ENCODE data around the gene MYT1. TPM values are rescaled to one million over a fixed set of nuclear protein-coding genes. Genes with fewer than 3 reads are reported as not detected.

The MYT1 gene
- total and polyA plus RNA-seq, 9 of the 15 experiments (the other 6 are each of a cell fraction or from before 2014, with no cell fraction given) = 0.02 to 0.12 (median 0.06) TPM; not detected in 4

GRCh38 chr20:64220891-64221527 lies 56.8 kb downstream of the MYT1 start (continued):
- TF ChIP-seq GTF2B (IDR thresholded peaks at IDR 0.05; ENCODE audit: extremely low read depth, insufficient read length) = no peak
- TF ChIP-seq ADNP (tag; IDR thresholded peaks at IDR 0.05) = no peak
- no peak for TF ChIP-seq TAF7 (tag; IDR thresholded peaks at IDR 0.05)
- no peak for TF ChIP-seq HCFC1 (IDR thresholded peaks at IDR 0.05; ENCODE audit: low read depth, low read length)
- no peak for TF ChIP-seq ZNF445 (CRISPR knock-in tag; IDR thresholded peaks at IDR 0.05; ENCODE audit: low read depth)
- no peak; the same call in 1 of the 2 replicates for TF ChIP-seq ZNF609 (CRISPR knock-in tag; IDR thresholded peaks at IDR 0.05; ENCODE audit: borderline replicate concordance)
- peak; percentile 88 for TF ChIP-seq ZNF395 (CRISPR knock-in tag; IDR thresholded peaks at IDR 0.05)
- TF ChIP-seq MECOM (CRISPR knock-in tag; IDR thresholded peaks at IDR 0.05) = peak; percentile 71
- peak in 1 of 2 experiments; percentile 71; a peak in 2 of 4 replicates for TF ChIP-seq ZNF639 (CRISPR knock-in tag; conservative IDR thresholded peaks at IDR 0.05 in 1 of 2, IDR thresholded peaks at IDR 0.05 in 1 of 2)
- TF ChIP-seq JUND (IDR thresholded peaks at IDR 0.05; ENCODE audit: borderline replicate concordance, low read depth, low read length) = peak; percentile 70
- TF ChIP-seq JUND (tag; IDR thresholded peaks at IDR 0.05; ENCODE audit: borderline replicate concordance, low read depth, low read length) = peak; percentile 23; the same call in 1 of the 3 replicates
- peak; percentile 94 for TF ChIP-seq BCOR (IDR thresholded peaks at IDR 0.05)
- TF ChIP-seq ZNF586 (CRISPR knock-in tag; conservative IDR thresholded peaks at IDR 0.05) = no peak
- no peak for TF ChIP-seq XRCC3 (IDR thresholded peaks at IDR 0.05)
- peak; percentile 73; the same call in 1 of the 2 replicates for TF ChIP-seq CLOCK (CRISPR knock-in tag; IDR thresholded peaks at IDR 0.05; ENCODE audit: borderline replicate concordance)
